A673 (cell line): ENCODE measurements around the gene MYPN. TPM values are rescaled to one million over a fixed set of nuclear protein-coding genes. Genes with fewer than 3 reads are reported as not detected.

Experiments used
- BruUV-seq: library from RNA; stranded (reverse); fragments of 400-500 nt; replicated peaks from 2 replicates; lab custom pipeline; 2021; lab: Mats Ljungman, UMichigan
- CTCF ChIA-PET: fragments of 300-600 bp; sonication (Branson Sonifier 250); formaldehyde crosslinking; loops from one replicate; lab custom pipeline; 2022; ENCODE audit warnings: antibody characterized with exemption; lab: Charles Lee
- POLR2A ChIA-PET: fragments of 300-600 bp; sonication (Branson Sonifier 250); formaldehyde crosslinking; loops from one replicate; lab custom pipeline; 2022; ENCODE audit warnings: antibody characterized with exemption; ENCODE audit not compliant: low non-redundant PET; lab: Charles Lee
- DNase-seq: peaks from one replicate; pipeline ENCODE4 v3.0.0-alpha.2; 2015; ENCODE audit warnings: low spot score
- H3K27ac ChIP-seq: fragments of 200-600 bp; sonication (generic); 2 replicates; pipeline ENCODE4 v1.5.1; 2016; ENCODE audit warnings: mixed run types, low read depth, mild to moderate bottlenecking, mixed read lengths, antibody characterized with exemption, low read length; ENCODE audit not compliant: poor library complexity, severe bottlenecking
- H3K27me3 ChIP-seq: fragments of 200-600 bp; sonication (generic); replicated peaks from 2 replicates; pipeline ENCODE4 v1.6.1; 2017; ENCODE audit warnings: mixed run types, low read depth, mild to moderate bottlenecking, mixed read lengths, antibody characterized with exemption, low read length; ENCODE audit not compliant: insufficient read depth, poor library complexity
- H3K36me3 ChIP-seq: fragments of 200-600 bp; sonication (generic); 2 replicates; pipeline ENCODE4 v1.6.1; 2016; ENCODE audit warnings: mixed run types, mild to moderate bottlenecking, mixed read lengths, antibody characterized with exemption, low read length; ENCODE audit not compliant: insufficient read depth, poor library complexity, severe bottlenecking
- H3K4me1 ChIP-seq: fragments of 200-600 bp; sonication (generic); 2 replicates; pipeline ENCODE4 v1.6.1; 2017; ENCODE audit warnings: mixed run types, mild to moderate bottlenecking, mixed read lengths, antibody characterized with exemption, low read length; ENCODE audit not compliant: insufficient read depth, poor library complexity, severe bottlenecking
- H3K4me3 ChIP-seq: fragments of 200-600 bp; sonication (generic); 2 replicates; pipeline ENCODE4 v1.5.1; 2016; ENCODE audit warnings: low read depth, mixed run types, mild to moderate bottlenecking, mixed read lengths, low read length; ENCODE audit not compliant: poor library complexity, severe bottlenecking
- H3K9me3 ChIP-seq: fragments of 200-600 bp; sonication (generic); 2 replicates; pipeline ENCODE4 v1.6.1; 2016; ENCODE audit warnings: mixed run types, low read depth, mild to moderate bottlenecking, mixed read lengths, antibody characterized with exemption, low read length; ENCODE audit not compliant: poor library complexity, severe bottlenecking
- CTCF ChIP-seq: fragments of 300-800, 200-600 bp; sonication (generic); conservative IDR thresholded peaks from 2 replicates; pipeline ENCODE4 v1.5.1; 2017; ENCODE audit warnings: low read depth, mild to moderate bottlenecking, antibody characterized with exemption, low read length, moderate library complexity, mixed read lengths
- EZH2 ChIP-seq: fragments of 200-600 bp; sonication (generic); IDR thresholded peaks from 2 replicates; pipeline ENCODE4 v1.6.1; 2017; ENCODE audit warnings: borderline replicate concordance, low read depth, mild to moderate bottlenecking, mixed read lengths, antibody characterized with exemption, low read length; ENCODE audit not compliant: poor library complexity, severe bottlenecking
- intact Hi-C: fragments of 100-400 bp; cut with micrococcal nuclease; formaldehyde crosslinking; loops from one replicate; pipeline ENCODE4 v1.10.0; 2022; ENCODE audit not compliant: unreplicated experiment
- total RNA-seq: library from RNA; stranded (reverse); gene quantifications from 2 replicates; pipeline ENCODE4 v1.2.3, GENCODE V29; 2021

MYPN gene
- total RNA-seq, 1 experiment from 2014 or later: 1.7 TPM

DNA sequence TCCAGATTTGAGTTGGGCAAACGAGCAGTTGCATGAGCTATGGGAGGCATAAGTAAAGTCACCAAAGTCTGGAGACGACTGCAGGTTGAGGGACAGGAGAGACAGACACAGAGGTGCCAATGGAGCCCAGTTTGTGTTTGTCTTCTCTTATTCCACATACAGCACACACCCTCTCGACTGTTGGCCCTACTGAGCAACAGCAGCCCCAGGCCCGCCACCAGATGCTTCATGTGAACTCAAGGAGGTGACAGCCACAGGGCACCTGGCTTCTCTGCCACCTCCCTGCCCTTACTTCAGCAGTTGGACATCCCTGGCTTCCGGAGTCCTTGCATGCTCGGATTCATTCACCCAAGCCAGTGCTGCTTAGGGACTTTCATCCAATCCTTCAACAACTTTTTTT lies 129.1 kb downstream of the MYPN start:
- no peak overlapping the region for H3K27ac ChIP-seq
- no TSS peak for BruUV-seq
- H3K4me1 ChIP-seq: no peaks in the 10 kb centered on the region
- H3K36me3 ChIP-seq: no peaks in the 10 kb centered on the region
- H3K27me3 ChIP-seq: no peaks in the 10 kb centered on the region
- intact Hi-C loops: no loop called here
- DNase-seq: no peak
- ChIA-PET POLR2A (no interaction called here), CTCF (no interaction called here)
- no peaks in the 10 kb centered on the region for H3K9me3 ChIP-seq
- H3K4me3 ChIP-seq: no peak overlapping the region
- TF ChIP-seq EZH2 (no peak), CTCF (no peak)

- no peaks in the 10 kb centered on the region for H3K4me1 ChIP-seq
- no peaks in the 10 kb centered on the region for H3K9me3 ChIP-seq
- H3K4me3 ChIP-seq: no peak overlapping the region
- no peak overlapping the region for H3K27ac ChIP-seq
- H3K36me3 ChIP-seq: no peaks in the 10 kb centered on the region
- intact Hi-C loops: no loop called here
- no peaks in the 10 kb centered on the region for H3K27me3 ChIP-seq
- ChIA-PET POLR2A (no interaction called here), CTCF (no interaction called here)
- TF ChIP-seq CTCF (no peak), EZH2 (no peak)
- no peak for DNase-seq
- no TSS peak for BruUV-seq
These were observed 129.8 kb downstream of the MYPN start for GRCh38 chr10:68239069-68239468.

DNA sequence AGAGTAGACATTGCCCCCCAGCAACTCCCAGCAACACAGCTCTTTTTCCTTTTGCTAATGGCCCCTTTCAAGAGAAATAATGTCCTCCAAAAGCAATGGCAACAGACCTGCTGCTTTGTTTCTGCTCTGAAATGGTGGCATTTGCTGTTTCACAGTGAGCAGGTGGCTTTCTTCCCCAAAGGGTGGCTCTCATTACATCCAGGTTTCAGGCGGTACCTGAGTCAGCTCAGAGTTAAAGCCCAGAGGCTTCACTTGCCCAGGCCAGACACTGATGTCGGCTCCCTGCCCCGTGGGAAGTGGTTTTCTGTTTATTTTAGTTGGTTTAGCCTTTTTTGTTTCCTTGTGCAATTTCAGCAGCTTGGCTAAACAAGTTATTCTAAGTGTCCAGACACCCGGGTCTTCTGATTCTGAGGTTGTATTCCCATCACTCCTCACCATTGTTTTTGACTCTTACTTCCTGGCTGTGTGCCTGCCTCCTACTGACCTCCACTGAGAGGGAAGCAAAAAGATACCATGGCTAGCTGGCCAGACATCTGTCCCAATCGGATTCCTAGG lies 130.4 kb downstream of the MYPN start:
- BruUV-seq: no TSS peak
- ChIA-PET POLR2A (no interaction called here), CTCF (no interaction called here)
- H3K27me3 ChIP-seq: no peaks in the 10 kb centered on the region
- H3K4me1 ChIP-seq: no peaks in the 10 kb centered on the region
- no peak overlapping the region for H3K27ac ChIP-seq
- intact Hi-C loops: no loop called here
- H3K9me3 ChIP-seq: no peaks in the 10 kb centered on the region
- no peak for TF ChIP-seq CTCF
- no peak for TF ChIP-seq EZH2
- H3K36me3 ChIP-seq: no peaks in the 10 kb centered on the region
- no peak overlapping the region for H3K4me3 ChIP-seq
- no peak for DNase-seq
